ENCODE results near the gene PSMG3.

PSMG3 gene

GRCh38 chr7:1575809-1576208 lies 6.0 kb upstream of the PSMG3 start:
- Histone ChIP-seq H3K36me3 (ENCODE audit: insufficient read depth) (no peaks in the 10 kb centered on the region), H3K27ac (no peak overlapping the region), H3K27me3 (ENCODE audit: insufficient read depth, low read depth) (no peaks in the 10 kb centered on the region; the same call in 1 of the 2 replicates), H3K4me1 (ENCODE audit: low read depth, poor library complexity, severe bottlenecking) (peaks cover 12% of the 10 kb centered on the region), H3K4me2 (no peak overlapping the region), H3K9ac (no peak overlapping the region), H2AFZ (ENCODE audit: low read depth) (no peak overlapping the region), H3K4me3 (IDR thresholded peaks at IDR 0.05; ENCODE audit: insufficient read depth, low read depth, low read length) (no peak overlapping the region), H3K79me2 (ENCODE audit: insufficient read depth, low read depth) (0 out of 2 replicates have a peak, but pooled peaks cover 4% of the 10 kb centered on the region), H4K20me1 (ENCODE audit: insufficient read depth) (no peaks in the 10 kb centered on the region)
- TF ChIP-seq CTCF (conservative IDR thresholded peaks at IDR 0.05; ENCODE audit: low read depth, low read length): no peak

- Histone ChIP-seq H3K4me2 (no peak overlapping the region), H3K9ac (no peak overlapping the region), H3K4me1 (ENCODE audit: low read depth, poor library complexity, severe bottlenecking) (peaks cover 15% of the 10 kb centered on the region), H3K27ac (no peak overlapping the region), H3K4me3 (IDR thresholded peaks at IDR 0.05; ENCODE audit: insufficient read depth, low read depth, low read length) (no peak overlapping the region), H4K20me1 (ENCODE audit: insufficient read depth) (no peaks in the 10 kb centered on the region), H3K79me2 (ENCODE audit: insufficient read depth, low read depth) (0 out of 2 replicates have a peak, but pooled peaks cover 6% of the 10 kb centered on the region), H3K27me3 (ENCODE audit: insufficient read depth, low read depth) (no peaks in the 10 kb centered on the region), H3K36me3 (ENCODE audit: insufficient read depth) (no peaks in the 10 kb centered on the region), H2AFZ (ENCODE audit: low read depth) (no peak overlapping the region)
- no peak for TF ChIP-seq CTCF (conservative IDR thresholded peaks at IDR 0.05; ENCODE audit: low read depth, low read length)
These were observed 2.4 kb upstream of the PSMG3 start for GRCh38 chr7:1572111-1572822.

GRCh38 chr7:1569440-1569832 lies 396 bp downstream of the PSMG3 start:
- TF ChIP-seq CTCF (conservative IDR thresholded peaks at IDR 0.05; ENCODE audit: low read depth, low read length): no peak
- H3K4me2 ChIP-seq: peak overlapping the region; percentile 30
- H3K9ac ChIP-seq: peak overlapping the region; percentile 75
- peaks cover 15% of the 10 kb centered on the region for H3K4me1 ChIP-seq (ENCODE audit: low read depth, poor library complexity, severe bottlenecking)
- 0 out of 2 replicates have a peak, but pooled peaks cover 6% of the 10 kb centered on the region for H3K79me2 ChIP-seq (ENCODE audit: insufficient read depth, low read depth)
- H3K27ac ChIP-seq: peak overlapping the region; percentile 69
- no peak overlapping the region for H3K4me3 ChIP-seq (IDR thresholded peaks at IDR 0.05; ENCODE audit: insufficient read depth, low read depth, low read length)
- H2AFZ ChIP-seq (ENCODE audit: low read depth): peak overlapping the region; percentile 91
- no peaks in the 10 kb centered on the region for H3K27me3 ChIP-seq (ENCODE audit: insufficient read depth, low read depth)
- H4K20me1 ChIP-seq (ENCODE audit: insufficient read depth): no peaks in the 10 kb centered on the region
- no peaks in the 10 kb centered on the region for H3K36me3 ChIP-seq (ENCODE audit: insufficient read depth)

GRCh38 chr7:1569016-1569415 lies 816 bp downstream of the PSMG3 start:
- Histone ChIP-seq H3K4me2 (peak overlapping the region; percentile 30), H3K4me1 (ENCODE audit: low read depth, poor library complexity, severe bottlenecking) (peaks cover 15% of the 10 kb centered on the region), H3K9ac (peak overlapping the region; percentile 75; the same call in 1 of the 2 replicates), H4K20me1 (ENCODE audit: insufficient read depth) (no peaks in the 10 kb centered on the region), H3K79me2 (ENCODE audit: insufficient read depth, low read depth) (0 out of 2 replicates have a peak, but pooled peaks cover 6% of the 10 kb centered on the region), H3K27ac (peak overlapping the region; percentile 69; the same call in 1 of the 2 replicates), H3K4me3 (IDR thresholded peaks at IDR 0.05; ENCODE audit: insufficient read depth, low read depth, low read length) (no peak overlapping the region), H2AFZ (ENCODE audit: low read depth) (peak overlapping the region; percentile 91; the same call in 1 of the 2 replicates), H3K36me3 (ENCODE audit: insufficient read depth) (no peaks in the 10 kb centered on the region), H3K27me3 (ENCODE audit: insufficient read depth, low read depth) (no peaks in the 10 kb centered on the region)
- no peak for TF ChIP-seq CTCF (conservative IDR thresholded peaks at IDR 0.05; ENCODE audit: low read depth, low read length)
